Endothelial cell (in vitro differentiated cells): ENCODE data around the gene YDJC. TPM values are rescaled to one million over a fixed set of nuclear protein-coding genes. Genes with fewer than 3 reads are reported as not detected.

Source experiments
- DNase-seq: peaks from one replicate; pipeline ENCODE4 v3.0.0; 2021; ENCODE audit warnings: low spot score
- H3K27ac Mint-ChIP-seq: one replicate; pipeline ENCODE4 v1.8.0; 2021; ENCODE audit warnings: mixed read lengths, inconsistent platforms; ENCODE audit not compliant: unreplicated experiment
- H3K27me3 Mint-ChIP-seq: one replicate; pipeline ENCODE4 v1.8.0; 2021; ENCODE audit warnings: mild to moderate bottlenecking, moderate library complexity, mixed read lengths, inconsistent platforms; ENCODE audit not compliant: unreplicated experiment
- H3K36me3 Mint-ChIP-seq: one replicate; pipeline ENCODE4 v1.8.0; 2021; ENCODE audit warnings: mild to moderate bottlenecking, low read depth, mixed read lengths, inconsistent platforms; ENCODE audit not compliant: unreplicated experiment
- H3K4me1 Mint-ChIP-seq: one replicate; pipeline ENCODE4 v1.8.0; 2021; ENCODE audit warnings: mild to moderate bottlenecking, mixed read lengths, inconsistent platforms; ENCODE audit not compliant: unreplicated experiment
- H3K4me3 Mint-ChIP-seq: one replicate; pipeline ENCODE4 v1.8.0; 2021; ENCODE audit warnings: mild to moderate bottlenecking, mixed read lengths, inconsistent platforms; ENCODE audit not compliant: unreplicated experiment
- H3K9me3 Mint-ChIP-seq: one replicate; pipeline ENCODE4 v1.8.0; 2021; ENCODE audit warnings: mixed read lengths, inconsistent platforms; ENCODE audit not compliant: unreplicated experiment
- CTCF ChIP-seq: fragments of 200-600 bp; sonication (generic); IDR thresholded peaks from one replicate; pipeline ENCODE4 v1.5.0; 2021; ENCODE audit warnings: antibody characterized with exemption; ENCODE audit not compliant: unreplicated experiment
- total RNA-seq: library from RNA; stranded (reverse); fragmentation: NEBNext Ultra II Directional; extraction: Animal tissue kit (Norgen Biotek cat#: 25700); gene quantifications from one replicate; pipeline ENCODE4 v1.2.1, GENCODE V29; 2021; ENCODE audit not compliant: unreplicated experiment

Gene YDJC
- total RNA-seq, 1 donor from 2014 or later: 11.2 TPM

GRCh38 chr22:21643533-21644357 lies 13.9 kb upstream of the YDJC start:
- Mint-ChIP-seq H3K4me1 (peaks cover 22% of the 10 kb centered on the region), H3K9me3 (no peaks in the 10 kb centered on the region), H3K27me3 (peaks cover 12% of the 10 kb centered on the region), H3K4me3 (peak overlapping the region; percentile 75), H3K27ac (no peak overlapping the region), H3K36me3 (peaks cover 10% of the 10 kb centered on the region)
- no peak for DNase-seq
- TF ChIP-seq CTCF: no peak

- peaks cover 12% of the 10 kb centered on the region for H3K27me3 Mint-ChIP-seq
- TF ChIP-seq CTCF: peak; percentile 52
- H3K9me3 Mint-ChIP-seq: no peaks in the 10 kb centered on the region
- peaks cover 10% of the 10 kb centered on the region for H3K36me3 Mint-ChIP-seq
- DNase-seq: peak; percentile 75
- H3K4me1 Mint-ChIP-seq: peaks cover 22% of the 10 kb centered on the region
- H3K27ac Mint-ChIP-seq: no peak overlapping the region
- H3K4me3 Mint-ChIP-seq: peak overlapping the region; percentile 89
Measured at GRCh38 chr22:21642584-21643448, 13.0 kb upstream of the YDJC start.

GRCh38 chr22:21641789-21642583 lies 12.2 kb upstream of the YDJC start, which contains the start of gene SDF2L1:
TSS of gene SDF2L1 (plus strand) at chr22:21642302. CDS start at chr22:21642337, 35 bp downstream.
- DNase-seq: peak; percentile 98
- Mint-ChIP-seq H3K27me3 (peaks cover 12% of the 10 kb centered on the region), H3K36me3 (peaks cover 10% of the 10 kb centered on the region), H3K4me3 (peak within 1 kb of the TSS; percentile 89), H3K9me3 (no peaks in the 10 kb centered on the region), H3K27ac (peak within 1 kb of the TSS; percentile 61), H3K4me1 (peaks cover 22% of the 10 kb centered on the region)
- no peak for TF ChIP-seq CTCF

- no peaks in the 10 kb centered on the region for H3K9me3 Mint-ChIP-seq
- peaks cover 10% of the 10 kb centered on the region for H3K27me3 Mint-ChIP-seq
- peak; percentile 59 for DNase-seq
- H3K36me3 Mint-ChIP-seq: peaks cover 7% of the 10 kb centered on the region
- H3K4me1 Mint-ChIP-seq: peaks cover 19% of the 10 kb centered on the region
- TF ChIP-seq CTCF: no peak
- H3K4me3 Mint-ChIP-seq: peak overlapping the region; percentile 89
- H3K27ac Mint-ChIP-seq: peak overlapping the region; percentile 61
Measured at GRCh38 chr22:21641417-21641788, 11.6 kb upstream of the YDJC start.
